ENCODE data around the gene ACTR5.

DNA sequence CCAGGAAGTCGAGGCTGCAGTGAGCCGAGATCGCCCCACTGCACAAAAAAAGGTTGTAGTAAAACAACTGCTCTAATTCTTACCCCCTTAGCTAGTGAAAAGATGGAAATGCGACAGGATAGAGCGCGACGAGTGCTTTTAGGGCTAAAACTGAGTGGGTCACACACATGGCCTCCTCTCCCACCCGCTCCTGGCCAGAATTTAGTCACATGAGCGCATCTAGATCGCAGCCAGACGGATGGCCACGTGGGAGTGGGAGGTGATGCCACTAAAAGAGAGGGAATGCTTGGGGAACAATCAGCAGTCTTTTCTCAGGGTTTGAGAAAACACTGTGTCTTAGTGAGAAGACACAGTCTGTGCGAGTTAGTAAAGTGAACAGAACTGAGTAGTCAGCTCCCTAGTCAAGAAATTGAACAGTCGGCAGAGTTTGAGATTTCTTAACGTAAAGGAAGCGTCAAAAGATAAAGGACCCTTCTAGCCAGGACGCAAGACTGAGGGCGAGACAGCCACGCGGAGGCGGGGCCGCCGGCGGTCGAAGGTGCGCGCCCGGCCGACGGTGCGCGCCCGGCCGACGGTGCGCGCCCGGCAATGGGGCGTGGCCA is 664 bp upstream of the ACTR5 start:
- TF ChIP-seq POLR2AphosphoS5 (IDR thresholded peaks at IDR 0.05; ENCODE audit: low read depth, low read length) (no peak), POLR2A (IDR thresholded peaks at IDR 0.05; ENCODE audit: low read depth, low read length) (no peak), TAF1 (IDR thresholded peaks at IDR 0.05; ENCODE audit: borderline replicate concordance, low read depth, low read length) (no peak)

Measured in GM12892 (cell line).